HL-60 (cell line): ENCODE data around the gene MMP28.

Source experiments
- CTCF ChIP-seq: IDR thresholded peaks from one replicate; pipeline ENCODE4 v1.5.1; 2011; ENCODE audit warnings: low read length, control low read depth, inconsistent platforms; ENCODE audit not compliant: insufficient read depth
- GABPA ChIP-seq: IDR thresholded peaks from 2 replicates; pipeline ENCODE4 v1.6.1; 2012; ENCODE audit warnings: low read depth
- POLR2AphosphoS5 ChIP-seq: IDR thresholded peaks from 2 replicates; pipeline ENCODE4 v1.6.1; 2012; ENCODE audit warnings: low read depth
- REST ChIP-seq: IDR thresholded peaks from 2 replicates; pipeline ENCODE4 v1.6.1; 2012; ENCODE audit warnings: low read depth; ENCODE audit not compliant: insufficient replicate concordance

DNA sequence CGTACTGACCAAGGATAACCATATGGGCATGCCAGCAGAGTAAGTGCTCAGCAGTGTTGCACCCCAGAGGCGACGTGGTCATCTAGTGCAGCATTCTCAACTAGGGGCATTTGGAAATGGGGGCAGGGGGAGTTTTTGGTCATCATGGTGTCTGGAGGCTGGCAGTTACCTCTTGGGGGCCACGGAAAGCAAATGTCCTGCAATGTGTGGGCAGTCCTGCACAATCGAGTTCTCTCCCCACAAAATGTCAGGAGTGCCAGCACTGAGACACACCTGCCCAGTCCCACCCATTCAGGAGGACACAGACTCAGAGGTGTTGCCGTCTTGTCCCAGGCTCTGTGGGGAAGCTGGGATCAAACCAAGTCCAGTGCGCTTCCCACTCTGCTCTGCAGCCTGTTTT is 61.0 kb downstream of the MMP28 start:
- TF ChIP-seq CTCF, result no peak
- TF ChIP-seq POLR2AphosphoS5, result no peak
- no peak for TF ChIP-seq GABPA
- no peak for TF ChIP-seq REST
